IMR-90 (cell line): ENCODE measurements around the gene ERICH3. TPM values are rescaled to one million over a fixed set of nuclear protein-coding genes. Genes with fewer than 3 reads are reported as not detected.

Experiments used
- ATAC-seq: fragments of 200-7000 bp; cut with Tn5 transposase; 2 replicates; pipeline ENCODE4 v1.9.1; 2020; ENCODE audit warnings: low read depth, mild to moderate bottlenecking, moderate library complexity
- BruUV-seq: library from RNA; stranded (reverse); fragments of 400-500 nt; replicated peaks from 2 replicates; lab custom pipeline; 2021; lab: Mats Ljungman, UMichigan
- CTCF ChIA-PET: fragments of 300-600 bp; formaldehyde crosslinking; extraction: SDS; loops from one replicate; lab custom pipeline; 2021; ENCODE audit warnings: antibody characterized with exemption; lab: Yijun Ruan, JAX
- POLR2A ChIA-PET: fragments of 300-600 bp; sonication (Branson Sonifier 250); formaldehyde crosslinking; loops from one replicate; lab custom pipeline; 2022; ENCODE audit warnings: antibody characterized with exemption; ENCODE audit not compliant: unreplicated experiment; lab: Charles Lee
- DNase-seq: peaks from one replicate; pipeline ENCODE4 v3.0.0; 2013
- H2AFZ ChIP-seq: replicated peaks from 2 replicates; pipeline ENCODE3; 2013; ENCODE audit warnings: low read length, mild to moderate bottlenecking; ENCODE audit not compliant: poor library complexity
- H2AK5ac ChIP-seq: 2 replicates; pipeline ENCODE4 v1.6.1; 2013; ENCODE audit warnings: low read depth, low read length, inconsistent platforms
- H2AK9ac ChIP-seq: replicated peaks from 2 replicates; pipeline ENCODE3; 2013; ENCODE audit warnings: mild to moderate bottlenecking, low read depth, low read length, moderate library complexity; ENCODE audit not compliant: poor library complexity
- H2BK120ac ChIP-seq: 2 replicates; pipeline ENCODE4 v1.6.1; 2013; ENCODE audit warnings: low read depth, low read length, inconsistent platforms
- H2BK15ac ChIP-seq: 3 replicates; pipeline ENCODE4 v1.6.1; 2013; ENCODE audit warnings: low read depth, low read length, inconsistent platforms
- H2BK20ac ChIP-seq: 2 replicates; pipeline ENCODE4 v1.6.1; 2013; ENCODE audit warnings: low read depth, mild to moderate bottlenecking, inconsistent platforms, low read length, moderate library complexity
- H2BK5ac ChIP-seq: 2 replicates; pipeline ENCODE4 v1.6.1; 2013; ENCODE audit warnings: mild to moderate bottlenecking, low read depth, low read length, inconsistent platforms; ENCODE audit not compliant: poor library complexity, severe bottlenecking
- H3K14ac ChIP-seq: replicated peaks from 2 replicates; pipeline ENCODE4 v1.6.1; 2013; ENCODE audit warnings: low read depth, low read length, inconsistent platforms
- H3K18ac ChIP-seq: 2 replicates; pipeline ENCODE4 v1.6.1; 2013; ENCODE audit warnings: low read depth, low read length, control low read depth
- H3K23ac ChIP-seq: 2 replicates; pipeline ENCODE4 v1.6.1; 2013; ENCODE audit warnings: low read depth, low read length, inconsistent platforms
- H3K27ac ChIP-seq: 2 replicates; pipeline ENCODE4 v1.5.1; 2013; ENCODE audit warnings: mild to moderate bottlenecking, control low read depth, low read length; ENCODE audit not compliant: insufficient read depth
- H3K27me3 ChIP-seq: 2 replicates; pipeline ENCODE4 v1.6.1; 2013; ENCODE audit warnings: low read length; ENCODE audit not compliant: control insufficient read depth, insufficient read depth
- H3K36me3 ChIP-seq: 2 replicates; pipeline ENCODE4 v1.6.1; 2013; ENCODE audit warnings: low read length, mixed read lengths; ENCODE audit not compliant: control insufficient read depth, insufficient read depth
- H3K4ac ChIP-seq: 2 replicates; pipeline ENCODE4 v1.6.1; 2013; ENCODE audit warnings: low read depth, low read length, inconsistent platforms
- H3K4me1 ChIP-seq: 2 replicates; pipeline ENCODE4 v1.6.1; 2013; ENCODE audit warnings: low read length, mixed read lengths; ENCODE audit not compliant: control insufficient read depth, insufficient read depth
- H3K4me2 ChIP-seq: 2 replicates; pipeline ENCODE4 v1.6.1; 2013; ENCODE audit warnings: low read depth, mild to moderate bottlenecking, control low read depth, low read length, moderate library complexity
- H3K4me3 ChIP-seq: 2 replicates; pipeline ENCODE4 v1.5.1; 2013; ENCODE audit warnings: low read depth, mild to moderate bottlenecking, control low read depth, low read length, moderate library complexity; ENCODE audit not compliant: insufficient read depth
- H3K56ac ChIP-seq: 2 replicates; pipeline ENCODE4 v1.6.1; 2013; ENCODE audit warnings: low read length, inconsistent platforms; ENCODE audit not compliant: insufficient read depth; ENCODE audit errors: extremely low read depth
- H3K79me1 ChIP-seq, 2 experiments: 2 replicates each; pipeline ENCODE4 v1.6.1; 2013; ENCODE audit warnings: low read length in 2 of 2, inconsistent platforms in 1 of 2, low read depth in 1 of 2
- H3K9ac ChIP-seq: 2 replicates; pipeline ENCODE4 v1.6.1; 2013; ENCODE audit warnings: low read depth, low read length, control low read depth
- H3K9me1 ChIP-seq: 2 replicates; pipeline ENCODE4 v1.6.1; 2013; ENCODE audit warnings: low read length, inconsistent platforms; ENCODE audit not compliant: insufficient read depth
- H3K9me3 ChIP-seq: 2 replicates; pipeline ENCODE4 v1.6.1; 2013; ENCODE audit warnings: low read length; ENCODE audit not compliant: control insufficient read depth, insufficient read depth
- H4K20me1 ChIP-seq: 2 replicates; pipeline ENCODE4 v1.6.1; 2013; ENCODE audit warnings: low read length, inconsistent platforms; ENCODE audit not compliant: insufficient read depth
- H4K5ac ChIP-seq: 2 replicates; pipeline ENCODE4 v1.6.1; 2013; ENCODE audit warnings: mild to moderate bottlenecking, low read depth, low read length, control low read depth
- H4K8ac ChIP-seq, 2 experiments: 2 replicates each; pipeline ENCODE4 v1.6.1; 2013; ENCODE audit warnings: low read depth in 2 of 2, low read length in 2 of 2, control low read depth in 1 of 2, inconsistent platforms in 1 of 2
- H4K91ac ChIP-seq: 2 replicates; pipeline ENCODE4 v1.6.1; 2013; ENCODE audit warnings: low read depth, low read length, inconsistent platforms; ENCODE audit not compliant: insufficient read depth
- CEBPB ChIP-seq: IDR thresholded peaks from 2 replicates; pipeline ENCODE4 v1.6.1; 2012; ENCODE audit warnings: low read depth, low read length, improper control_type of control experiment
- CTCF ChIP-seq: conservative IDR thresholded peaks from 2 replicates; pipeline ENCODE4 v1.5.1; 2012; ENCODE audit warnings: mild to moderate bottlenecking, low read depth, low read length, improper control_type of control experiment
- MAFK ChIP-seq: IDR thresholded peaks from 2 replicates; pipeline ENCODE4 v1.6.1; 2012; ENCODE audit warnings: low read depth, low read length, improper control_type of control experiment
- RAD21 ChIP-seq: IDR thresholded peaks from 2 replicates; pipeline ENCODE4 v1.6.1; 2012; ENCODE audit warnings: low read length, improper control_type of control experiment
- SMC3 ChIP-seq: fragments of 150-350 bp; IDR thresholded peaks from 2 replicates; pipeline ENCODE4 v1.6.1; 2016; ENCODE audit warnings: low read depth, mild to moderate bottlenecking, antibody characterized with exemption, low read length, moderate library complexity
- WGBS, 2 experiments: methylation state at CpG; one replicate each; pipeline versions ENCODE4 v1.1.5 to v1.1.7; 2013; ENCODE audit warnings: missing lambda C conversion rate in 2 of 2; ENCODE audit not compliant: insufficient read length in 1 of 2; ENCODE audit errors: extremely low coverage in 2 of 2; 5-methylcytosine and 5-hydroxymethylcytosine counted together
- dilution Hi-C: fragments of 300-500 bp; cut with HindIII; formaldehyde crosslinking; loops from one replicate; pipeline ENCODE4 v1.14.3; 2018; ENCODE audit warnings: low sequenced_read_pairs; ENCODE audit not compliant: unreplicated experiment
- in situ Hi-C: fragments of 300-500 bp; cut with MboI; formaldehyde crosslinking; loops from 3 replicates; pipeline ENCODE4 v1.14.3; 2019; ENCODE audit warnings: low sequenced_read_pairs, inconsistent platforms, mixed read lengths
- intact Hi-C: fragments of 100-400 bp; cut with micrococcal nuclease; formaldehyde crosslinking; loops from 2 replicates; pipeline ENCODE4 v1.10.0; 2022
- polyA plus RNA-seq, 3 experiments: library from polyadenylated mRNA; depleted of rRNA; stranded (reverse); fragments of >200 nt; gene quantifications; 2 replicates each; pipeline ENCODE4 v1.2.3, GENCODE V29; 2012; ENCODE audit warnings: low replicate concordance in 1 of 3
- total RNA-seq: library from RNA; depleted of rRNA; stranded (reverse); fragments of >200 nt; gene quantifications from 2 replicates; pipeline ENCODE4 v1.2.3, GENCODE V29; 2012

ERICH3 gene
- total and polyA plus RNA-seq, 2 of the 4 experiments (the other 2 are of a cell fraction) = not detected

DNA sequence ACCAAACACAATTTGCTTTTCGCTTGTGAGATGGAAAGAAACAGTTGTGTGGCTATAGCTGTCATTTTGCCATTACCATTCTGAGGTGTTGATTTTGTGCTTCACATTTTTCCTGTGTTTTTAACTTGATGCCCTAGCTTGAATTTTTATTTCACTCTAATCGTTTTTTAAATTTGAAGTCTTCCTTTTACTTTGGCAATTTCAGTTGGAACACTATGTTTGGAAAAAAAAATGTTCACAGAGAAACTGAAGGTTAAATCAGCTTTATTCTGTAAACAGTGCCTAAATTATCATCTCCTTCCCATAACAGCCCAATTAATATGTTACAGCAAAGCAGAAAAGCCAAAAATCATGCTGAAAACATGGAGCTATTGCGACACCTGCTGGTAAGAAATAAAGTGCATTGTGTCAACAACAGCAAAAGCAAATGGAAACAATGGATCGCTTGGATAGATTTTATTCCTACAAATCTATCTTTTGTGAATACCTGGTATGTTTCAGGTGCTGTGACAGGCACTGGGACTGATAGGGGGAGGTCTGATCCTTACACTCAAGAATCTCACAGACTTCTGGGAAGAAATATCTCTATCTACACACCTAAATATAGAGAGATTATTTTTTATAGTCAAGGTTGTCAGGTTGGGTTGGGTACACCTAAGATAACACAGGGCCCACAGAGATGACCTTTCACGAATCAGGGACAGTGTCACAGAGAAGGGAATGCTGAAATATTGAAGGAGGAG is 16.2 kb upstream of the ERICH3 start:
- no peak overlapping the region for H3K4ac ChIP-seq
- no peak overlapping the region for H4K91ac ChIP-seq
- H3K4me3 ChIP-seq = no peak overlapping the region
- DNase-seq (peak; percentile 52), ATAC-seq (peak; percentile 75; the same call in 1 of the 2 replicates)
- H3K18ac ChIP-seq = no peak overlapping the region
- POLR2A ChIA-PET = interaction anchor here (0.7 kb wide), 1 partner anchor 1791 kb away, joined by 4 read pairs; no protein-coding TSS in a partner anchor
- H3K4me2 ChIP-seq = peak overlapping the region; percentile 60; the same call in 1 of the 2 replicates
- no peak overlapping the region for H2AK5ac ChIP-seq
- no peak overlapping the region for H2BK5ac ChIP-seq
- H4K5ac ChIP-seq = no peak overlapping the region
- peak; percentile 82 for TF ChIP-seq RAD21
- TF ChIP-seq CEBPB = peak; percentile 94
- TF ChIP-seq CTCF = peak; percentile 82
- no peak for TF ChIP-seq MAFK
- TF ChIP-seq SMC3 = peak; percentile 65
- H3K23ac ChIP-seq = no peak overlapping the region
- H2BK15ac ChIP-seq = no peak overlapping the region
- no peak overlapping the region for H3K14ac ChIP-seq
- no peak overlapping the region for H2AK9ac ChIP-seq
- no peaks in the 10 kb centered on the region for H3K79me1 ChIP-seq
- H3K27ac ChIP-seq = no peak overlapping the region
- H4K20me1 ChIP-seq = no peaks in the 10 kb centered on the region
- H2BK120ac ChIP-seq = no peak overlapping the region
- in situ Hi-C loops = no loop called here
- no CpG with 5 or more reads among the region's 5 CpGs for WGBS, 2 experiments
- no peak overlapping the region for H4K8ac ChIP-seq
- no peak overlapping the region for H3K56ac ChIP-seq
- no peak overlapping the region for H2BK20ac ChIP-seq
- BruUV-seq = no TSS peak
- CTCF ChIA-PET = interaction anchor here (0.7 to 1.5 kb wide), 11 partner anchors 8 to 851 kb away, joined by 3 to 6 read pairs (median 4); no protein-coding TSS in a partner anchor
- no peak overlapping the region for H2AFZ ChIP-seq
- H3K9ac ChIP-seq = no peak overlapping the region
- H3K27me3 ChIP-seq = no peaks in the 10 kb centered on the region
- intact Hi-C loops = loop anchor here (1.0 to 10.0 kb wide), 3 partner anchors 185 to 849 kb away; no protein-coding TSS in a partner anchor
- dilution Hi-C loops = no loop called here
- H3K9me3 ChIP-seq = no peaks in the 10 kb centered on the region
- no peaks in the 10 kb centered on the region for H3K4me1 ChIP-seq
- H3K9me1 ChIP-seq = no peaks in the 10 kb centered on the region
- H3K36me3 ChIP-seq = no peaks in the 10 kb centered on the region
